Calu3 (cell line): ENCODE results near the gene DAAM1. TPM values are rescaled to one million over a fixed set of nuclear protein-coding genes. Genes with fewer than 3 reads are reported as not detected.

ENCODE experiments used
- BruUV-seq: library from RNA; stranded (reverse); fragments of 400-500 nt; replicated peaks from 2 replicates; lab custom pipeline; 2021; lab: Mats Ljungman, UMichigan
- CTCF ChIA-PET: fragments of 300-600 bp; sonication (Branson Sonifier 250); formaldehyde crosslinking; loops from one replicate; lab custom pipeline; 2022; ENCODE audit warnings: antibody characterized with exemption; lab: Charles Lee
- DNase-seq: peaks from one replicate; pipeline ENCODE4 v3.0.0; 2022
- H3K27ac Mint-ChIP-seq: one replicate; pipeline ENCODE4 v1.8.0; 2022; ENCODE audit warnings: mixed read lengths; ENCODE audit not compliant: unreplicated experiment
- H3K27me3 Mint-ChIP-seq: one replicate; pipeline ENCODE4 v1.8.0; 2022; ENCODE audit warnings: mixed read lengths; ENCODE audit not compliant: unreplicated experiment
- H3K36me3 Mint-ChIP-seq: one replicate; pipeline ENCODE4 v1.8.0; 2022; ENCODE audit warnings: mild to moderate bottlenecking, moderate library complexity, mixed read lengths; ENCODE audit not compliant: insufficient read depth, unreplicated experiment
- H3K4me1 Mint-ChIP-seq: one replicate; pipeline ENCODE4 v1.8.0; 2022; ENCODE audit warnings: mild to moderate bottlenecking, low read depth, mixed read lengths; ENCODE audit not compliant: unreplicated experiment
- H3K4me3 Mint-ChIP-seq: one replicate; pipeline ENCODE4 v1.8.0; 2022; ENCODE audit warnings: mild to moderate bottlenecking, low read depth, moderate library complexity, mixed read lengths; ENCODE audit not compliant: unreplicated experiment
- H3K9me3 Mint-ChIP-seq: one replicate; pipeline ENCODE4 v1.8.0; 2022; ENCODE audit warnings: low read depth, mixed read lengths; ENCODE audit not compliant: unreplicated experiment
- intact Hi-C: fragments of 100-400 bp; cut with micrococcal nuclease; formaldehyde crosslinking; loops from one replicate; pipeline ENCODE4 v1.10.0; 2022; ENCODE audit not compliant: unreplicated experiment
- total RNA-seq: library from RNA; stranded (reverse); gene quantifications from 2 replicates; pipeline ENCODE4 v1.2.3, GENCODE V29; 2022
- TF ChIP-seq, protein P1 (sequence below): fragments of 200-600 bp; IDR thresholded peaks from one replicate; pipeline ENCODE4 v1.8.0; 2022; ENCODE audit warnings: antibody characterized with exemption; ENCODE audit not compliant: unreplicated experiment

DAAM1 gene
- total RNA-seq, 1 experiment from 2014 or later: 28.9 TPM

- Mint-ChIP-seq H3K36me3 (no peaks in the 10 kb centered on the region), H3K9me3 (no peaks in the 10 kb centered on the region), H3K4me3 (no peak overlapping the region), H3K27me3 (no peaks in the 10 kb centered on the region), H3K4me1 (peaks cover 34% of the 10 kb centered on the region), H3K27ac (no peak overlapping the region)
- CTCF ChIA-PET: interaction anchor here (0.9 to 1.5 kb wide), 4 partner anchors 24 to 182 kb away, joined by 3 to 4 read pairs (median 4); no protein-coding TSS in a partner anchor
- BruUV-seq: no TSS peak
- TF ChIP-seq, protein P1, sequence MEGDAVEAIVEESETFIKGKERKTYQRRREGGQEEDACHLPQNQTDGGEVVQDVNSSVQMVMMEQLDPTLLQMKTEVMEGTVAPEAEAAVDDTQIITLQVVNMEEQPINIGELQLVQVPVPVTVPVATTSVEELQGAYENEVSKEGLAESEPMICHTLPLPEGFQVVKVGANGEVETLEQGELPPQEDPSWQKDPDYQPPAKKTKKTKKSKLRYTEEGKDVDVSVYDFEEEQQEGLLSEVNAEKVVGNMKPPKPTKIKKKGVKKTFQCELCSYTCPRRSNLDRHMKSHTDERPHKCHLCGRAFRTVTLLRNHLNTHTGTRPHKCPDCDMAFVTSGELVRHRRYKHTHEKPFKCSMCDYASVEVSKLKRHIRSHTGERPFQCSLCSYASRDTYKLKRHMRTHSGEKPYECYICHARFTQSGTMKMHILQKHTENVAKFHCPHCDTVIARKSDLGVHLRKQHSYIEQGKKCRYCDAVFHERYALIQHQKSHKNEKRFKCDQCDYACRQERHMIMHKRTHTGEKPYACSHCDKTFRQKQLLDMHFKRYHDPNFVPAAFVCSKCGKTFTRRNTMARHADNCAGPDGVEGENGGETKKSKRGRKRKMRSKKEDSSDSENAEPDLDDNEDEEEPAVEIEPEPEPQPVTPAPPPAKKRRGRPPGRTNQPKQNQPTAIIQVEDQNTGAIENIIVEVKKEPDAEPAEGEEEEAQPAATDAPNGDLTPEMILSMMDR: no peak
- intact Hi-C loops: loop anchor here (2.0 kb wide), 1 partner anchor 24 kb away; no protein-coding TSS in a partner anchor
- peak; percentile 14 for DNase-seq
Observed at GRCh38 chr14:59306775-59307174, 118.3 kb downstream of the DAAM1 start.

GRCh38 chr14:59308086-59308485, 119.6 kb downstream of the DAAM1 start:
- TF ChIP-seq, protein P1: no peak
- no peaks in the 10 kb centered on the region for H3K27me3 Mint-ChIP-seq
- BruUV-seq: no TSS peak
- intact Hi-C loops: no loop called here
- H3K4me3 Mint-ChIP-seq: no peak overlapping the region
- no peaks in the 10 kb centered on the region for H3K9me3 Mint-ChIP-seq
- H3K36me3 Mint-ChIP-seq: no peaks in the 10 kb centered on the region
- CTCF ChIA-PET: no interaction called here
- DNase-seq: no peak
- no peak overlapping the region for H3K27ac Mint-ChIP-seq
- peaks cover 34% of the 10 kb centered on the region for H3K4me1 Mint-ChIP-seq

- no peak overlapping the region for H3K27ac Mint-ChIP-seq
- CTCF ChIA-PET: no interaction called here
- TF ChIP-seq, protein P1: no peak
- no TSS peak for BruUV-seq
- peaks cover 34% of the 10 kb centered on the region for H3K4me1 Mint-ChIP-seq
- H3K9me3 Mint-ChIP-seq: no peaks in the 10 kb centered on the region
- DNase-seq: no peak
- no peak overlapping the region for H3K4me3 Mint-ChIP-seq
- no peaks in the 10 kb centered on the region for H3K36me3 Mint-ChIP-seq
- H3K27me3 Mint-ChIP-seq: no peaks in the 10 kb centered on the region
- intact Hi-C loops: no loop called here
Observed at GRCh38 chr14:59308673-59309072, 120.2 kb downstream of the DAAM1 start.

GRCh38 chr14:59309291-59309900, 120.9 kb downstream of the DAAM1 start:
- CTCF ChIA-PET: no interaction called here
- Mint-ChIP-seq H3K27me3 (no peaks in the 10 kb centered on the region), H3K36me3 (no peaks in the 10 kb centered on the region), H3K9me3 (no peaks in the 10 kb centered on the region), H3K4me3 (no peak overlapping the region), H3K4me1 (peaks cover 34% of the 10 kb centered on the region), H3K27ac (no peak overlapping the region)
- intact Hi-C loops: no loop called here
- DNase-seq: no peak
- TF ChIP-seq, protein P1: no peak
- BruUV-seq: no TSS peak
